ENCODE results near the gene VWA5B2.

Gene VWA5B2

DNA sequence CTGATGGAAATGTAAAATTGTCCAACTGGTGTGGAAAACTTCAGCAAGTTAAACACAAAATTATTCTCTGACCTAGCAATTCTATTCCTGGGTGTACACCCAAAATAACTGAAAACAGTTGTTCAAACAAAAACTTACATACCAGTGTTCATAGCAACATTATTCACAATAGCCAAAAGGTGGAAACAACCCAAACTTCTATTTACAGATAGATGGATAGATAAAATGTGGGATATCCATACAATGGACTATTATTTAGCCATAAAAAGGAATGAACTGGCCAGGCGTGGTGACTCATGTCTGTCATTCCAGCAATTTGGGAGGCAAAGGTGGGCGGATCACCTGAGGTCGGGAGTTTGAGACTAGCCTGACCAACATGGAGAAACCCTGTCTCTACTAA is 6.9 kb upstream of the VWA5B2 start:
- no peak overlapping the region for H3K27ac ChIP-seq
- TF ChIP-seq CTCF (IDR thresholded peaks at IDR 0.05), result no peak

DNA sequence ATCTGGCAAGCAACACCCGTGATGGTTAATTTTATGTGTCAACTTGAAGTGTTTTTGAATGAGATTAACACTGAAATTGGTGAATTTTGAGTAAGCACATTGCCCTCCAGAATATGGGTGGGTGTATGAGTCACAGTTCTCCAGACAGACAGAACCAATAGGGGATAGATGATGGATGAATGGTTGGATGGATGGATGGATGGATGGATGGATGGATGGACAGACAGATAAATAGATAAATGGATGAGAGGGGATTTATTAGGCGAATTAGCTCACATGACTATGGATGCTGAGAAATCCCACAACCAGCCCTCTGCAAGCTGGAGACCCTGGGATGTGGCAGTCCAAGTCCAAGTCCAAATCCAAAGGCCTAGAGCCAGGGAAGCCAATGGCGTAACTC is 5.4 kb upstream of the VWA5B2 start:
- H3K27ac ChIP-seq, result no peak overlapping the region
- no peak for TF ChIP-seq ZFX (IDR thresholded peaks at IDR 0.05; ENCODE audit: borderline replicate concordance)
- no peak for TF ChIP-seq CTCF (IDR thresholded peaks at IDR 0.05)

DNA sequence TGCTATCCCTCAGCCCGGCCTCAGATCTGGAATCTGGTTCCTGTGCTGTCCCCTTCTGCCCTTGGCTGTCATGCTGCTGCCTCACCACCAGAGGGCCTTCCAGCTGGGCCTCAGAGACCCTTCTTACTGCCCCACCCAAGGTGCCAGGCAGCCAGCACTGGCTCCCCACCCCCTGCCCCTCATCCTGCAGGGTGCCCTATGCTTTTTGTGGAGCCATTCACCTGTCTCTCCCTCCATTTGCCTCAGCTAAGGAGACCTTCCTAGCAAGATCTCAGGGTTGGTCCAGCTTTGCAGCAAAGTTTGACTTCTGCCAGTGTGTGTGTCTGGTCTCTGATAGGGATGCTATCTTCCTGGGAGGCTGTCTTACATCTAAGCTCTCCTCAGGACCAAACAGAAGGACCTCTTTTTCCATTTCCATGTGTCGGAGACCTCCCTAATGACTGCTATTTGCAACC is 1.9 kb upstream of the VWA5B2 start:
- H3K27ac ChIP-seq, result 0 out of 2 replicates have a peak overlapping the region, but pooled peaks have one; percentile 5
- TF ChIP-seq ZFX (IDR thresholded peaks at IDR 0.05; ENCODE audit: borderline replicate concordance) (no peak), CTCF (IDR thresholded peaks at IDR 0.05) (peak; percentile 94)

DNA sequence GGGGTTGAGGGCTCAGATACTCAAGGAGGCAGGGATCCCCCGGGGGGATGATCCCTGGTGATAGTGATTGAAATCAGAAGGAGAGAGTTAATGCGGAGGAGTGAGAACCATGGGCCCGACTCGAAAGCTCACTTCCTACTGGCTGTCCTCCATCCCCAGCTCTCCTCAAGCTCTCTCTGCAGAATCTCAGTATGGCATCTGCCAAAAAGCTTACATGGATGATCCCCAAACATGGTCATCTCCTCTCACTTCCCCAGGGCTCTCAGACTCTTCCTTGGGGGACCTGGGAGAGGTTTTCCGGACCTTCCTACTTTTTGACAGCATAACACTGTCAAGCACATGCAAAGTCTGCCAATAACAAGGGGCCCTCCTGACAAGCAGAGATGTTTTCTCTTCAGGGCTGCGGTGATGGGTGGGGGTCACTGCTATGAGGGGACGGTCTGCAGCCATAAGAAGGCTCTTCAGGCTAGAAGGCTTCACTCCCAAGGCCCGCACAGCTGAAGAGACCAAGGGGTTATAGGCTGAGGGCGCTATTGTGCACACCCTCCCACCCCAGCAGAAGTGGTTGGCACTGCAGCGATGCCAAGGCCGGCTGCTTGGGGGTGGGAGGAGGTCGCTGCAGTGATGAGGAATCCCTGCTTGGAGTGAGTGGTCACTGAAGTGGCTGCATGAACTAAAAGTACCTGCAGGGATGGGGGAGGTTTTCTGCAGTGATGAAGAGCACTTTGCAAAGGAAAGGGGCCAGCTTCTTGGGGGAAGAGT is 828 bp upstream of the VWA5B2 start:
- no peak overlapping the region for H3K27ac ChIP-seq
- TF ChIP-seq ZFX (IDR thresholded peaks at IDR 0.05; ENCODE audit: borderline replicate concordance) (no peak), CTCF (IDR thresholded peaks at IDR 0.05) (no peak)

- TF ChIP-seq CTCF (IDR thresholded peaks at IDR 0.05) (no peak), ZFX (IDR thresholded peaks at IDR 0.05; ENCODE audit: borderline replicate concordance) (no peak)
- H3K27ac ChIP-seq, result peak overlapping the region; percentile 90
Measured at GRCh38 chr3:184230081-184230602, 757 bp downstream of the VWA5B2 start.

GRCh38 chr3:184230603-184231528 is 1.5 kb downstream of the VWA5B2 start:
- H3K27ac ChIP-seq, result peak overlapping the region; percentile 90
- TF ChIP-seq ZFX (IDR thresholded peaks at IDR 0.05; ENCODE audit: borderline replicate concordance) (no peak), CTCF (IDR thresholded peaks at IDR 0.05) (no peak)
